ENCODE results near the gene ATP6V1C2.

ATP6V1C2 gene, protein sequence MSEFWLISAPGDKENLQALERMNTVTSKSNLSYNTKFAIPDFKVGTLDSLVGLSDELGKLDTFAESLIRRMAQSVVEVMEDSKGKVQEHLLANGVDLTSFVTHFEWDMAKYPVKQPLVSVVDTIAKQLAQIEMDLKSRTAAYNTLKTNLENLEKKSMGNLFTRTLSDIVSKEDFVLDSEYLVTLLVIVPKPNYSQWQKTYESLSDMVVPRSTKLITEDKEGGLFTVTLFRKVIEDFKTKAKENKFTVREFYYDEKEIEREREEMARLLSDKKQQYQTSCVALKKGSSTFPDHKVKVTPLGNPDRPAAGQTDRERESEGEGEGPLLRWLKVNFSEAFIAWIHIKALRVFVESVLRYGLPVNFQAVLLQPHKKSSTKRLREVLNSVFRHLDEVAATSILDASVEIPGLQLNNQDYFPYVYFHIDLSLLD

DNA sequence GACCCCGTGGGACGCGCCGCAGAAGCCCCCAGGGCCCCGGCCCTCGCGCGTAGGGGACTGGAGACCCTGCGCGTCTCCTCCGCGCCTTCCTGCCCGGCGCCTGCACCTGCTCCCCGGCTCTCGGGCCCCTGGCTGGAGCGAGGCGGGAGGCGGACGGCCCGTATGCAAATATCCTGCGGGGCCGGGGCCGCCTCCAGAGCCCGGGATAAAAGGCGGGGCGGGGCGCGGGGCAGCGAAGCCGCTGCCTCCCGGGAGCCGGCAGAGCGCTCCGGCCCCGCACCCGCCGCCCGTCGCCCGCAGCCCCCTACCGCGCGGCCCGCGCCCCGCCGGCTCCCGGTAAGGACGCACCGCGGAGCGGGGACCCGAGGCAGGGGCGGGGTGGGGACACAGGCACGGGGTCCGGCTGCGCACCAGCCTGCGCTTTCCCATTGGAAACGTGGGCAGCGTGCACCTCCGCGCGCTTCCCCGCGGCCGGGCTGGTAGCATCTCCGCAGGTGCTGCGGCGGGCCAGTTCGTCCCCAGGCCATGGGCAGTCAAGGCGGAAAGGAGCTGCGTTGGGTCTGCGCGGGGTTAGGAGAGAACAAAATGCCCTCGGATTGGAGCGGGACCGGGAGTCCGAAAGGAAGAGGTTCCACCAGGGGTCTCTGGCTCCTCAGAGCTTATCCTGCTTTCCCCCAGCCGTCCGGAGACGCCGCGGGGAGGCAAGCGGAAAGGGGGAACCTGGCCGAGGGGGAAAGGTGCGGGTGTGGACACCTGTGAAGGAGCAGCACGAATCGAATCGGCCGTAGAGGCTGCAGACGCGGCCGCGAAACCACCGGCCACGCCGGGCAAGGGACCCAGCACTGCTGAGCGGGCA, at the start of gene ATP6V1C2:
Gene ATP6V1C2 (plus strand): TSS at position 235 of the 856 bp plus-strand sequence. CDS start 1,220 bp downstream, outside the sequence.
- peak; percentile 48 to 77 (median 53) for DNase-seq

DNA sequence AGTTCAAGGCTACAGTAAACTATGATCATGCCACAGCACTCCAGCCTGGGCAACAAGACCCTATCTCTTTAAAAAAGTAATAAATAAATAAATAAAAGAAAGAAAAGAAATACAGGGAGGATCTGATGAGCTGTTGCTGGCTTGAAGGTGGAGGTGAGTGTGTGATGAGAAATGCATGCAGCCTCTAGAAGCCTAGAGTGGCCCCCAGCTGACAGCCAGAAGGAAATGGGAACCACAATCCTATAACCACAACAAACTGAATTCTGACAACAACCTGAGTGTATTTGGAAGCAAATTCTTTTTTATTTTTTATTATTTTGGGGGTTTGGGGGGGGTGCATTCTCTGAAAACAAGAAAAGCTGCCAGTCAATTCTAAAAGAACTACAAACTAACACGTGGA, 46.3 kb upstream of the ATP6V1C2 start:
- DNase-seq: no peak

DNA sequence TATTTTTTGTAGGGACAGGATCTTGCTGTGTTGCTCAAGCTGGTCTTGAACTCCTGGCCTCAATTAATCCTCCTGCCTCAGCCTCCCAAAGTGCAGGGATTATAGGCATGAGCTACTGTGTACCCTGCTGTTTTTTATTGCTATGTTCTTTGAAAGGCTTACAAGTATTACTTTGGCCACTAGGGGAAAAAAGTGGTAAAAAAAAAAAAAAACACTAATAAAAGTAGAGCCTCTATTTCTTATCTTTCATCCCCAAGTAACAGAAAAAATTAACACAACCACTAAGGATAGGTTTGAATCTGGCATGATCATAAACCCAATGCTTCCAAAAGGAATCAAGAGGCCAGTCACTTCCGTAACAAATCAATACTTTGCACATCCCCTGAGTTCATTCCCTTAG, 43.2 kb upstream of the ATP6V1C2 start:
- no peak for DNase-seq

DNA sequence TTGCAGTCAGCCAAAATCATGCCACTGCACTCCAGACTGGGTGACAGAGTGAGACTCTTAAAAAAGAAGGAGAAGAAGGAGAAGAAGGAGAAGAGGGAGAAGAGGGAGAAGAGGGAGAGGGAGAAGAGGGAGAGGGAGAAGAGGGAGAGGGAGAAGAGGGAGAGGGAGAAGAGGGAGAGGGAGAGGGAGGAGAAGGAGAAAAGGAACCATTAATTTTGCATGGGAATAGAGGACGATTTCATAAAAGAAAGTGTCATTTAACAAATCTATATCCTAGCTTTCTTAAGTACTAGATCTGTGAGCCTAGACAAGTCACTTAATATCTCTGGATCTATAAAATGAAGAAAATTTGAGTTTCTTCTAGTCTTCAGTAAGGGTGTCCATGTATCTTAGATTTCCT, 41.2 kb upstream of the ATP6V1C2 start:
- DNase-seq: no peak

DNA sequence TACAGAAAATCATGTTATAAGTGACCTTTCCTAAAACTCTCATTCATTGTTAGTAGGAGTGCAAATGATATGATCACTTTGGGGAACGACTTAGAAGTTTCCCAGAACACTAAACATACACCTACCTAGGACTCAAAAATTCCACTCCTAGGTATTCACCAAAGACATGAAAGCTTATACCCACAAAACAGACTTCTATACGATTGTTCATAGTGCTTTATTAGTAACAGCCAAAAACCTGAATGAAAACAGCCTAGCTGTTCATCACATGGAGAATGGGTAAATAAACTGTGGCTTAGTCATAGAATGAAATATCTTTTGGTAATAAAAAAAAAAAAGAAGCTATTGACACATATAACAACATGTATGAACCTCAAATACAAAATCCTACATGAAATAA, 40.5 kb upstream of the ATP6V1C2 start:
- DNase-seq: no peak

DNA sequence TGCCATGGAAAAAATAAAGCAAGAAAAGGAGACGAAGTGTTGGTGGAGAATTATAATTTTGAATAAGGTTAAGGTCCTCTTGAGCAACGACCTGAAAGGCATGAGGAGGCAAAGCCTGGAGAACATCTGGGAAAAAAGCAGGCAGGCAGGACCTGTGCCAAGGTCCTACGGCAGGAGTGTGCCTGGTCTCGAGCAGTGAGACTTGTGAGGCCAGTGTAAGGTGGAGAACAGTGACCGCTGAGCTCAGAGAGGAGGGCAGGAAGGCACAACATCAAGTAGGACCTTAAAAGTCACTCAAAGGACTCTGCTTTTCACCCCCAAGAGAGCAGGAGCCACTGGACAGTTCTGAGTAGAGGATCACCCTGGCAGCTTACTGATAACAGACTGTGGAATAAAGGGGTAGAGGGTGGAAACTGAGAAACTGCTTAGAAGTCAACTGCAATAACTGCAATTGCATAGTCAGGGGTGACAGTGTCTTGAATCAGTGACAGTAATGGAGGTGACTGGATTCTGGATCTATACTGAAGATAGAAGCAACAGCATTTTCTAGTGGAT, 35.2 kb upstream of the ATP6V1C2 start:
- DNase-seq: no peak

GRCh38 chr2:10688921-10689807, 32.3 kb upstream of the ATP6V1C2 start:
- DNase-seq: peak; percentile 44 to 55 (median 46)

GRCh38 chr2:10691521-10691920, 29.9 kb upstream of the ATP6V1C2 start:
- no peak for DNase-seq

DNA sequence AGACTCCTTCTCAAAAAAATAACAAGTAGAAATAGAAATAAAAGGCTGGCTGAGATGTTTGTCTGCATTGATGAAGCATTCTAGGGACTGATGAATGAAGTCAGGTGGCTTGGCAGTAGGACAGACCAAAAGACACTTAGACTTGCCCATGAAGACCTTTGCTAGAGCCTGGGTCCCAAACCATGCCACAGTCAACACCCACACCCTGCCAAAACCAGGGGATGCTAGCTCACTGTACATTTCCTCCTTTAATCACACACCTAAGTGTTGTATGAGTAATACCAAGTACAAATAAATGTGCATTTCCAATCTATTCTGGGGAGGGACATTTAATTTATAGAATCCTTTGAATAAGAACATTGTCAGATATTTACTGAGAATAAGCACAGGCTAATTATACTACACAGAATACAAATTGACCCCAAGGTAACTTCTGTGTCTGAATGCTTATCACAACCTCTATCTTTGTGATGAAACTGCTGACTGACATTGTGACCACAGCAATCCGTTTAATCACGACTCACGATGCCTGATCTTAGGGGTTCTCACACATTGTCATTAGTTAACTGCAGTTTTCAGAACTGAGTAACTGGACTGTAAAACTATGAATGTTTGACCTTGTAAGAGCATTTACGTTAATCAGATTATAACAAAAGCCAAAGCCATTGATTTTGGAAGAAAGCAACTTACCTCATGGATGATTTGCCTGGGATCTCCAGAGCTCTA, 21.2 kb upstream of the ATP6V1C2 start:
- DNase-seq: no peak

- no peak for DNase-seq
Observed at GRCh38 chr2:10704034-10704594, 17.3 kb upstream of the ATP6V1C2 start.

GRCh38 chr2:10706033-10706432, 15.4 kb upstream of the ATP6V1C2 start:
- DNase-seq: no peak

DNA sequence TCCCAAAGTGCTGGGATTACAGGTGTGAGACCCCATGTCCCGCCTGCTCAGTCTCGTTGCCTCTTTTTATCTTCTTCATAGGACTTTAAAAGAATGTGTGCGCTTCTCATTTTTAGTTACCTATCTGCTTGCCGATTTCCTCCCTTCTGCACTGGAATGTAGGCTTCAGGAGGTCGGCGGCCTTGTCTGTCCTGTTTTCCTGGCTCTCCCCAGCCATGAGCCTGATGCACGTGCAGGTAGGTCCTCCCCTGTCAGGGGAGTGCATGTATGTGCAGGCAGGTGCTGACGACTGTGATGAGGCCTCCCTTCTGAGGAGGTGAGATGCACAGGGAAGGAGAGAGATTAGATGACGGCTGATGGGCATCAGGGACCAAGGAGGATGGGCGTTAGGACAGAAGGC, 13.6 kb upstream of the ATP6V1C2 start:
- no peak for DNase-seq

DNA sequence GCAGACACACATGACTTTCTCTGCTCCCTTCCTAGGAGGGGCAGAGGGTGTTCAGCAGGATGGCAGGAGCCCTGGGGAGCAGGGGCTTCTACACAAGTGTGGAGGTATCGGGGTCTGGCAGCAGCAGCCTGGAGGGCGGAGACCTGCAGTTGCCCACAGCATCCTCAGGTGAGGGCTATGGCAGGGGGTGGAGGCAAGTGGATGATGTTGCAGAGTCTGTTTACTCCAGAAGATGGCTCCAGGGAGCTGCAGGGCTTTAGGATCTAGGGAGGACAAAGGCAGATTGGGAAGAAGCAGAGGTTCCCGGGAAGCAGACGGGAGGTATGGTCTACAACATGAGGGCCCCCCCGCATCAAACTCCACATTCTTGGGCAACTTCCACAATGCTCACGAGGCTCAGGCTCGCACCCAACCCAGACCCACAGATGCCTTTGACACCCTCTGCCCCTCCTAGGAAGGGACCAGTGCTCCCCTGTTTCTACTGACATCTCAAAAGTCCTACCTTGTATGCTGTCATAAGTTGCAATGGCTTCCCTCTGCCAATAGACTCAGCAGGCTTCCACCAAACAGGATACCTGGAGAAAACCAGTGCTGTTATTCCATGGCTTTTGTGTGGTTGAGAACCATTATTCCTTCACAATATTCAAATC, 12.0 kb upstream of the ATP6V1C2 start:
- peak in 1 of 3 donors; percentile 10 for DNase-seq

GRCh38 chr2:10712185-10712809, 9.1 kb upstream of the ATP6V1C2 start:
- DNase-seq: peak in 1 of 3 donors; percentile 17

DNA sequence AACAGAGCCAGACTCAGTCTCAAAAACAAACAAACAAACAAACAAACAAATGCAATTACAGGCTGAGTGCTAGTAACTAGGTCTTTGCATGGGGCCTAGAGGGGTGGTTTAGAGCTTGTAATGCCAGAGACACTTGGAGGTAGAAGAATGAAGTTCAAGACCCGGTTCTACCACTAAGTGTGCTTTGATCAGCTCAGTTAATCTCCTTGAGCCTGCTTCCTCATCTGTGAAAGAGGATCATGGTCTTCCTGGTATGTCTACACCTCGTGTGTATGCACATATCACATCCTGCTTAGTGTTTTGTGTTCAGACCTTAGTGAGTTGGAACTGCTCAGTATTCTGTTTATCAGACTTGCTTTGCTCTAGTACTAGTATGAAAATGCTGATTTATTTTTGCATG, 4.8 kb upstream of the ATP6V1C2 start:
- peak in 1 of 3 donors; percentile 9 for DNase-seq

DNA sequence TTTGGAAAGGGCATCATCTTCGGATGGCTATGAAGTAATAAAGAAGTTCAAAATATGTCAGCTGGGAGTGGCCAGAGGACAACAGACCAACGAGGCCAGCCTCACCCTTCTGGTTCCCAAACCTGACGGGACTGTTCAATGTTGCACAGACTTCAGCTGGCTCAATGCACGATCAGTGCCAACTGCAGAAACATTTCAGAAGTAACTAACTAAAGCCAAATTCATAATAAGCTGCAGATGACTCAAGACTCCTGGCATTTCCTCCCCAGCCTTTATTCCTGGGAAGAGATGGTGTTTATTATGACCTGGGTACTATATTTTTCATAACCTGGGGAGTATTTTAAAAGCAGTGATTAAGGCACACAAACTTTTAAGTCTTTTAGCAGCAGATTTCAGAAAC, 3.8 kb upstream of the ATP6V1C2 start:
- DNase-seq: no peak

DNA sequence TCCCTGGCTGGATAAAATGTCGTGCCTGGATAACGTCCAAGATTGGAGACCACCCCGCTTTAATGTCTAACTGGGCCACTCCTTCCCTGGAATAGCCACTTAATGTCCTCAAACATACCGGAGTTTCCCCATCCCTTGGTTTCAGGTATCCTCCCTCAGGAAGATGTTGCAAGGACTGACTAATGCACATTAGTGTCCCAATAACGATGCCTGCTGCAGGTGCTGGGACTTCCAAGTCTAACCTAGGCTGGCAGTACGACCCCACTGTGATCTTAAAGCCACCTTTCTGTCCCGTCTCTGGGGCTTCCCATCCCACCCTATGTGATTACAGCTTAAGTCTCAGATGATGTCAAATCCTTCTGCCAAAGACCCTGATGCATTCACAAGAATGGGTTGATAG, 1.1 kb upstream of the ATP6V1C2 start:
- no peak for DNase-seq

DNA sequence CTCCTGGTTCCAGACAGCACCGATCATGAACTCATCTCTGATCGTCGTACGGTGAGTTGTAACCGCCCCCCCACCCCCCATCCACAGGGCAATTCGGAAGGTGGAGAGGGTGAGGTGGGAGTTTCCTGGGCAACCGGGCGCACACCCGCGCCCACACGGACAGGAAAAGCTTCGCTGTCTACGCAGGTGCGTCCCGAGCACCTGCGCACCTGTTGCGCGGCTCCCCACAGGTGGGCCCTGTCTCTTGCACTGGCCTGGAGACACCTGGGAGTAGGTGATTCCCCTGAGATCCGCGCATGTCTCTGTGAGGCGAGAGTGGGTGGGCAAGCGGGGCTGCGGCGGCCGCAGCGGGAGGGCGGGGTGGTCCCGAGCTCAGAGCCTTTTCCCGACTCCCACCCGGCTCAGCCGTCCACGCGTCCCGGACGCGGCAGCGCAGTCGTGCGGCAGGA, 459 bp upstream of the ATP6V1C2 start:
- DNase-seq: no peak

DNA sequence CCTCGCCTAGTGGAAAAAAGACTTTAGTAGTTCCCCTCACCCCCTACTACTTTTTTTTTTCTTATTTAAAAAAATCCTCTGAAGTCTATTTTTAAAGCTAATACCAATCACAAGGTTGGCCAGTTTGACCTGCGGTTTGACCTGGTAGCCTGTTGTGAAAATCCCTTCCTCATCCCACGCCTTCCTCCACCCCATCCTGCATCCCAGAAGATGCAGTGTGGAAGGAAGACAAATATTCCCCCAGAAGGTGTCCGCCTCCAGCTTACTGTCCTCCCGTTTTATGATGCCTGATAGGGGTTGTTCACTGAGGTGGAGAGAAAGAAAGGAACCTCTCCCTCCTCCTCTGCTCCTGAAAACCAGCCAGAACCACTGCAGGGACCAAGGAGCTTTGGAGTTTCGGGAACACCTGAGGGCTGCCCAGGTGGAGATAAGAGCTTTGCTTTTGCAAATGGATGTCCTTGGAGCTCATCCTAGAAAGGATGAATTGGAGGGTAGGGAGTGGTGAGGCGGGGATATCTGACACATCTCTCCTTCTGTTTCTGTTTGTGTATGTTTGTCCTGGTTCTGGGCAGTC, 909 bp downstream of the ATP6V1C2 start:
- peak in 1 of 3 donors; percentile 15 for DNase-seq
